ENCODE data around the gene GPC3.

- TF ChIP-seq, protein P1, sequence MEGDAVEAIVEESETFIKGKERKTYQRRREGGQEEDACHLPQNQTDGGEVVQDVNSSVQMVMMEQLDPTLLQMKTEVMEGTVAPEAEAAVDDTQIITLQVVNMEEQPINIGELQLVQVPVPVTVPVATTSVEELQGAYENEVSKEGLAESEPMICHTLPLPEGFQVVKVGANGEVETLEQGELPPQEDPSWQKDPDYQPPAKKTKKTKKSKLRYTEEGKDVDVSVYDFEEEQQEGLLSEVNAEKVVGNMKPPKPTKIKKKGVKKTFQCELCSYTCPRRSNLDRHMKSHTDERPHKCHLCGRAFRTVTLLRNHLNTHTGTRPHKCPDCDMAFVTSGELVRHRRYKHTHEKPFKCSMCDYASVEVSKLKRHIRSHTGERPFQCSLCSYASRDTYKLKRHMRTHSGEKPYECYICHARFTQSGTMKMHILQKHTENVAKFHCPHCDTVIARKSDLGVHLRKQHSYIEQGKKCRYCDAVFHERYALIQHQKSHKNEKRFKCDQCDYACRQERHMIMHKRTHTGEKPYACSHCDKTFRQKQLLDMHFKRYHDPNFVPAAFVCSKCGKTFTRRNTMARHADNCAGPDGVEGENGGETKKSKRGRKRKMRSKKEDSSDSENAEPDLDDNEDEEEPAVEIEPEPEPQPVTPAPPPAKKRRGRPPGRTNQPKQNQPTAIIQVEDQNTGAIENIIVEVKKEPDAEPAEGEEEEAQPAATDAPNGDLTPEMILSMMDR (conservative IDR thresholded peaks at IDR 0.05; ENCODE audit: low read depth in 2 of 2) = no peak
- no peak for TF ChIP-seq POLR2AphosphoS5 (IDR thresholded peaks at IDR 0.05; ENCODE audit: low read depth)
- no peak for TF ChIP-seq ZNF331 (CRISPR knock-in tag; IDR thresholded peaks at IDR 0.05; ENCODE audit: low read depth)
- TF ChIP-seq EZH2 (IDR thresholded peaks at IDR 0.05; ENCODE audit: low read depth, unreplicated experiment) = no peak
- no peak for TF ChIP-seq EZH2phosphoT487 (IDR thresholded peaks at IDR 0.05; ENCODE audit: unreplicated experiment)
- no peak for TF ChIP-seq CREB1 (CRISPR knock-in tag; IDR thresholded peaks at IDR 0.05; ENCODE audit: low read depth)
- TF ChIP-seq, protein P2, sequence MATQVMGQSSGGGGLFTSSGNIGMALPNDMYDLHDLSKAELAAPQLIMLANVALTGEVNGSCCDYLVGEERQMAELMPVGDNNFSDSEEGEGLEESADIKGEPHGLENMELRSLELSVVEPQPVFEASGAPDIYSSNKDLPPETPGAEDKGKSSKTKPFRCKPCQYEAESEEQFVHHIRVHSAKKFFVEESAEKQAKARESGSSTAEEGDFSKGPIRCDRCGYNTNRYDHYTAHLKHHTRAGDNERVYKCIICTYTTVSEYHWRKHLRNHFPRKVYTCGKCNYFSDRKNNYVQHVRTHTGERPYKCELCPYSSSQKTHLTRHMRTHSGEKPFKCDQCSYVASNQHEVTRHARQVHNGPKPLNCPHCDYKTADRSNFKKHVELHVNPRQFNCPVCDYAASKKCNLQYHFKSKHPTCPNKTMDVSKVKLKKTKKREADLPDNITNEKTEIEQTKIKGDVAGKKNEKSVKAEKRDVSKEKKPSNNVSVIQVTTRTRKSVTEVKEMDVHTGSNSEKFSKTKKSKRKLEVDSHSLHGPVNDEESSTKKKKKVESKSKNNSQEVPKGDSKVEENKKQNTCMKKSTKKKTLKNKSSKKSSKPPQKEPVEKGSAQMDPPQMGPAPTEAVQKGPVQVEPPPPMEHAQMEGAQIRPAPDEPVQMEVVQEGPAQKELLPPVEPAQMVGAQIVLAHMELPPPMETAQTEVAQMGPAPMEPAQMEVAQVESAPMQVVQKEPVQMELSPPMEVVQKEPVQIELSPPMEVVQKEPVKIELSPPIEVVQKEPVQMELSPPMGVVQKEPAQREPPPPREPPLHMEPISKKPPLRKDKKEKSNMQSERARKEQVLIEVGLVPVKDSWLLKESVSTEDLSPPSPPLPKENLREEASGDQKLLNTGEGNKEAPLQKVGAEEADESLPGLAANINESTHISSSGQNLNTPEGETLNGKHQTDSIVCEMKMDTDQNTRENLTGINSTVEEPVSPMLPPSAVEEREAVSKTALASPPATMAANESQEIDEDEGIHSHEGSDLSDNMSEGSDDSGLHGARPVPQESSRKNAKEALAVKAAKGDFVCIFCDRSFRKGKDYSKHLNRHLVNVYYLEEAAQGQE (IDR thresholded peaks at IDR 0.05; ENCODE audit: unreplicated experiment) = no peak
- no peak for TF ChIP-seq ZNF114 (CRISPR knock-in tag; IDR thresholded peaks at IDR 0.05)
- TF ChIP-seq, protein P3, sequence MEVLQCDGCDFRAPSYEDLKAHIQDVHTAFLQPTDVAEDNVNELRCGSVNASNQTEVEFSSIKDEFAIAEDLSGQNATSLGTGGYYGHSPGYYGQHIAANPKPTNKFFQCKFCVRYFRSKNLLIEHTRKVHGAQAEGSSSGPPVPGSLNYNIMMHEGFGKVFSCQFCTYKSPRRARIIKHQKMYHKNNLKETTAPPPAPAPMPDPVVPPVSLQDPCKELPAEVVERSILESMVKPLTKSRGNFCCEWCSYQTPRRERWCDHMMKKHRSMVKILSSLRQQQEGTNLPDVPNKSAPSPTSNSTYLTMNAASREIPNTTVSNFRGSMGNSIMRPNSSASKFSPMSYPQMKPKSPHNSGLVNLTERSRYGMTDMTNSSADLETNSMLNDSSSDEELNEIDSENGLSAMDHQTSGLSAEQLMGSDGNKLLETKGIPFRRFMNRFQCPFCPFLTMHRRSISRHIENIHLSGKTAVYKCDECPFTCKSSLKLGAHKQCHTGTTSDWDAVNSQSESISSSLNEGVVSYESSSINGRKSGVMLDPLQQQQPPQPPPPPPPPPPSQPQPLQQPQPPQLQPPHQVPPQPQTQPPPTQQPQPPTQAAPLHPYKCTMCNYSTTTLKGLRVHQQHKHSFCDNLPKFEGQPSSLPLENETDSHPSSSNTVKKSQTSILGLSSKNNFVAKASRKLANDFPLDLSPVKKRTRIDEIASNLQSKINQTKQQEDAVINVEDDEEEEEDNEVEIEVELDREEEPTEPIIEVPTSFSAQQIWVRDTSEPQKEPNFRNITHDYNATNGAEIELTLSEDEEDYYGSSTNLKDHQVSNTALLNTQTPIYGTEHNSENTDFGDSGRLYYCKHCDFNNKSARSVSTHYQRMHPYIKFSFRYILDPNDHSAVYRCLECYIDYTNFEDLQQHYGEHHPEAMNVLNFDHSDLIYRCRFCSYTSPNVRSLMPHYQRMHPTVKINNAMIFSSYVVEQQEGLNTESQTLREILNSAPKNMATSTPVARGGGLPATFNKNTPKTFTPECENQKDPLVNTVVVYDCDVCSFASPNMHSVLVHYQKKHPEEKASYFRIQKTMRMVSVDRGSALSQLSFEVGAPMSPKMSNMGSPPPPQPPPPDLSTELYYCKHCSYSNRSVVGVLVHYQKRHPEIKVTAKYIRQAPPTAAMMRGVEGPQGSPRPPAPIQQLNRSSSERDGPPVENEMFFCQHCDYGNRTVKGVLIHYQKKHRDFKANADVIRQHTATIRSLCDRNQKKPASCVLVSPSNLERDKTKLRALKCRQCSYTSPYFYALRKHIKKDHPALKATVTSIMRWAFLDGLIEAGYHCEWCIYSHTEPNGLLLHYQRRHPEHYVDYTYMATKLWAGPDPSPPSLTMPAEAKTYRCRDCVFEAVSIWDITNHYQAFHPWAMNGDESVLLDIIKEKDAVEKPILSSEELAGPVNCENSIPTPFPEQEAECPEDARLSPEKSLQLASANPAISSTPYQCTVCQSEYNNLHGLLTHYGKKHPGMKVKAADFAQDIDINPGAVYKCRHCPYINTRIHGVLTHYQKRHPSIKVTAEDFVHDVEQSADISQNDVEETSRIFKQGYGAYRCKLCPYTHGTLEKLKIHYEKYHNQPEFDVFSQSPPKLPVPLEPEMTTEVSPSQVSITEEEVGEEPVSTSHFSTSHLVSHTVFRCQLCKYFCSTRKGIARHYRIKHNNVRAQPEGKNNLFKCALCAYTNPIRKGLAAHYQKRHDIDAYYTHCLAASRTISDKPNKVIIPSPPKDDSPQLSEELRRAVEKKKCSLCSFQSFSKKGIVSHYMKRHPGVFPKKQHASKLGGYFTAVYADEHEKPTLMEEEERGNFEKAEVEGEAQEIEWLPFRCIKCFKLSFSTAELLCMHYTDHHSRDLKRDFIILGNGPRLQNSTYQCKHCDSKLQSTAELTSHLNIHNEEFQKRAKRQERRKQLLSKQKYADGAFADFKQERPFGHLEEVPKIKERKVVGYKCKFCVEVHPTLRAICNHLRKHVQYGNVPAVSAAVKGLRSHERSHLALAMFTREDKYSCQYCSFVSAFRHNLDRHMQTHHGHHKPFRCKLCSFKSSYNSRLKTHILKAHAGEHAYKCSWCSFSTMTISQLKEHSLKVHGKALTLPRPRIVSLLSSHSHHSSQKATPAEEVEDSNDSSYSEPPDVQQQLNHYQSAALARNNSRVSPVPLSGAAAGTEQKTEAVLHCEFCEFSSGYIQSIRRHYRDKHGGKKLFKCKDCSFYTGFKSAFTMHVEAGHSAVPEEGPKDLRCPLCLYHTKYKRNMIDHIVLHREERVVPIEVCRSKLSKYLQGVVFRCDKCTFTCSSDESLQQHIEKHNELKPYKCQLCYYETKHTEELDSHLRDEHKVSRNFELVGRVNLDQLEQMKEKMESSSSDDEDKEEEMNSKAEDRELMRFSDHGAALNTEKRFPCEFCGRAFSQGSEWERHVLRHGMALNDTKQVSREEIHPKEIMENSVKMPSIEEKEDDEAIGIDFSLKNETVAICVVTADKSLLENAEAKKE (CRISPR knock-in tag; IDR thresholded peaks at IDR 0.05) = no peak
- TF ChIP-seq STAT1 (IDR thresholded peaks at IDR 0.05; ENCODE audit: unreplicated experiment) = no peak
- no peak for TF ChIP-seq NANOG (IDR thresholded peaks at IDR 0.05; ENCODE audit: borderline replicate concordance)
Measured at GRCh38 chrX:133513123-133513522, 472.3 kb downstream of the GPC3 start.

All from GM23338 (cell line).